GM19035 (cell line): ENCODE data around the gene LATS1.
"Not testable (repeated sequence)": the region's sequence is repeated elsewhere in the genome, so short reads cannot be mapped to it uniquely, and the experiment has no call there.

Experiments
- ATAC-seq: cut with Tn5 transposase; IDR thresholded peaks from one replicate; pipeline ENCODE4 v1.9.1; 2021; ENCODE audit not compliant: unreplicated experiment

LATS1 gene

GRCh38 chr6:149717588-149718458, at the start of gene LATS1:
TSS of gene LATS1 (minus strand) at chr6:149718101. CDS start at chr6:149702126, 15,975 bp downstream.
- peak; percentile 91 for ATAC-seq

GRCh38 chr6:149766156-149766769, 48.4 kb upstream of the LATS1 start:
- ATAC-seq: no peak

GRCh38 chr6:149763866-149764265, 46.0 kb upstream of the LATS1 start:
- no peak for ATAC-seq

- peak; percentile 88 for ATAC-seq
These were observed 43.5 kb upstream of the LATS1 start for GRCh38 chr6:149761438-149761837.

- no peak for ATAC-seq
These were observed 38.3 kb upstream of the LATS1 start for GRCh38 chr6:149756261-149756636.

- ATAC-seq: no peak
These were observed 37.7 kb upstream of the LATS1 start for GRCh38 chr6:149755300-149756260.

- no peak for ATAC-seq
These were observed 36.6 kb upstream of the LATS1 start for GRCh38 chr6:149754548-149754947.

- ATAC-seq: not testable (repeated sequence)
These were observed 35.4 kb upstream of the LATS1 start for GRCh38 chr6:149753374-149753637.

- no peak for ATAC-seq
These were observed 34.9 kb upstream of the LATS1 start for GRCh38 chr6:149752600-149753373.

- ATAC-seq: not testable (repeated sequence)
These were observed 34.0 kb upstream of the LATS1 start for GRCh38 chr6:149751920-149752319.

DNA sequence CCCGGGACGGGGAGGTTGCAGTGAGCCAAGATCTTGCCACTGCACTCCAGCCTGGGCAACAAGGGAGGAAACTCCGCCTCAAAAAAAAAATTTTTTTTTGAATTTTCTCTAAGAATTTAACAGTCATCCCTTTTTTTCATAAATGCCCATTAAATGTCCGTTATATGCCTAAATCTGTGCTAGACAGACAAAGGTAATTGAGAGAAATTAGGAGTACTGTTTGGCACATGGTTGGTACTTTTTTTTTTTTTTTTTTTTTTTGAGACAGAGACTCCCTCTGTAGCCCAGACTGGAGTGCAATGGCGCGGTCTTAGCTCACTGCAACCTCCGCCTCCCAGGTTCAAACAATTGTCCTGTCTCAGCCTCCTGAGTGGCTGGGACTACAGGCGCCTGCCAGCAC, 33.3 kb upstream of the LATS1 start:
- ATAC-seq: no peak

GRCh38 chr6:149750136-149750609, 32.3 kb upstream of the LATS1 start:
- peak; percentile 31 for ATAC-seq

- peak; percentile 86 for ATAC-seq
These were observed 31.8 kb upstream of the LATS1 start, which contains the start of gene PCMT1 for GRCh38 chr6:149749594-149750135. TSS of gene PCMT1 (plus strand) at chr6:149749741. CDS start at chr6:149749902, 161 bp downstream.

- peak; percentile 2 for ATAC-seq
These were observed 31.2 kb upstream of the LATS1 start for GRCh38 chr6:149749082-149749593.

DNA sequence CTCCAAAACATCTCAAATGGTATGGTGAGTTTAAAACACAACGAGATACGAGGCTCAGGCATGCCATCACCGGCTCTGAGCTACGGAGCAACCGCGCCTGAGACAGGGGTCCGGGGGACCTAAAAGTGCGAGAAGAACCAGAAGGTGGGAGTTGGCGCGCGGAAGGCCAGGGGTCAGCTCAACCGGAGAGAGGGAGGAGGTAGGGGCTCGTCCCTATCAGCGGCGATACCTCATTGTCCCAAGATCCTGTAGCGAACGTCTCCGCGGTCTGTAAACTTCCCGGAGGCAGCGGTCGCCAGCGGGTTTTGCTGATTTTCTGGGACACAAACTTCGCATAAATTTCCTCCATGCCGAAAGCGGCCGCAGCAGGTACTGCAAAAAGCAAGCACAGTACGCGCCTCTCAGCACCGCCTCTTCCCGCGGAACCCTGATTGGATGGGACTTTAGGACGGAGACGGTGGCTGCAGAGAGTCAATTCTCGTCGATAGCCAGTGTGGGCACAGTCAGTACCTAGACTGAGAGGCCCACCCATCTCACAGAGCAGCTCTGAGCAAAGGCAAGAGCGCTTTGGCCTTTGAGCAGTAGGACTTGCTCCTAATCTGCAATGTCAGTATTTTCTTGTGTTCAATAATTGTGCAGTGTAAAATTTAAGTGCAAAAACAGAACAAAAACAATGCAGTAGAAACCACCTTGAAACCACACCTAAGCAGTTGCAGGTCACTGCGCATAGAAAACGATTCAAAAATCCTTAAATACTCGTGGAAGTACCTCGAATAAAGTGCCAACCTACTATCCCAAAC, 28.4 kb upstream of the LATS1 start, which contains the start of gene NUP43:
TSS of gene NUP43 (minus strand) at position 383 of the 800 bp plus-strand sequence. CDS start at position 349, 34 bp downstream.
- peak; percentile 47 for ATAC-seq

GRCh38 chr6:149745252-149745651, 27.4 kb upstream of the LATS1 start:
- ATAC-seq: not testable (repeated sequence)

GRCh38 chr6:149734915-149735314, 17.0 kb upstream of the LATS1 start:
- ATAC-seq: no peak

DNA sequence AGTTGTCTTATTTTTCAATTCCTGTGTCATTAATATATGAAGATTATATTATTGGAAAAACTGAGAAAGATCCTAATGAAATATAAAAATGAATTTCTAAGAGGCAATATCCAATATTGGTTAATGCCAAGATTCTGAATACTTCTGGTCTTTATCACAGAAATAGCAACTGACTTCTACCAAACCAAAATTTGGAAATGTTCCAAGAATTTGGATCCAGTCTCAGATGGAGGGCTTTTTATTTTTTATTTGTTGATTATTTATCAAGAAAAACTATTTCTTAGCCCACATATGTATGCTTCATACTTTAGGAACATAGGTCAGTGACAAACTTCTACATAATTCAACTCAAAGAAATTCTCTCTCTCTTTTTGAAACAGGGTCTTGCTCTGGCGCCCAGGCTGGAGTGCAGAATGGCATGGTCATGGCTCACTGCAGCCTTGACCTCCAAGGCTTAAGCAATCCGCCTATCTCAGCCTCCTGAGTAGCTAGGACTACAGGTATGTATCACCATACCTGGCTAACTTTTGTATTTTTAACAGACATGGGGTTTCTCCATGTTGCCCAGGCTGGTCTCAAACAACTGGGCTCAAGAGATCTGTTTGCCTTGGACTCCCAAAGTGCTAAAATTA, 15.3 kb upstream of the LATS1 start:
- ATAC-seq: no peak
